NT2/D1 (cell line): ENCODE results near the gene TMEM63C.

Experiments
- SUZ12 ChIP-seq: IDR thresholded peaks from 2 replicates; pipeline ENCODE4 v1.6.1; 2011; ENCODE audit not compliant: insufficient read length, insufficient read depth; ENCODE audit errors: extremely low read depth
- YY1 ChIP-seq: IDR thresholded peaks from 2 replicates; pipeline ENCODE4 v1.6.1; 2011; ENCODE audit not compliant: insufficient read length, insufficient read depth
- ZNF274 ChIP-seq: IDR thresholded peaks from 2 replicates; pipeline ENCODE4 v1.6.1; 2011; ENCODE audit warnings: mild to moderate bottlenecking, low read depth, low read length

DNA sequence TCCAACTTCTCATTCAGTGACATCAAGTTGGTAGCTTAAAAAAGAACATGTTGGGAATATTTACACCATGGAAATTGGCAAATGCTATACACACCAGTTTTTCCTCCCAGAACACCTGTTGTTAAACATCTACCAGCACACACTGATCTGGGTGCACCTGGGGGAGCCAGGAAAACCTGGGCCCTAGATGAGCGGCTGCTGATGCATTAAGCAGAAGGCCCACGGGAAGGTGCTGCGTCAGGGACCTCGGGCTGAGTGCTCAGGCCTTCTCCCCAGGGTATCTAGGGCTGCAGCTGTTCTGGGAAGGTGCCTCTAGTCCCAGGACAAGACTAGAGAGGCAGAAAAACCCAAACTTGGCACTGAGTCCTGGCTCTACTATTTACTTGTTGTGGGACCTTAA is 92.2 kb downstream of the TMEM63C start:
- TF ChIP-seq YY1 (no peak), ZNF274 (no peak), SUZ12 (no peak)
